Muscle layer of colon (tissue), 2 donors: ENCODE data around the gene CALHM1.
"Not testable (repeated sequence)": the region's sequence is repeated elsewhere in the genome, so short reads cannot be mapped to it uniquely, and the experiment has no call there.

Source experiments
- H3K27ac ChIP-seq: one replicate; pipeline ENCODE4 v1.7.0; 2013; ENCODE audit warnings: low read depth, mild to moderate bottlenecking, low read length, moderate library complexity
- H3K27me3 ChIP-seq, 2 donors: one replicate each; pipeline ENCODE4 v1.7.0; 2013; ENCODE audit warnings: low read length in 2 of 2, mild to moderate bottlenecking in 2 of 2; ENCODE audit not compliant: insufficient read depth in 2 of 2, control insufficient read depth in 1 of 2
- H3K36me3 ChIP-seq: one replicate; pipeline ENCODE4 v1.7.0; 2013; ENCODE audit warnings: mild to moderate bottlenecking, low read length; ENCODE audit not compliant: insufficient read depth
- H3K4me1 ChIP-seq: one replicate; pipeline ENCODE4 v1.7.0; 2013; ENCODE audit warnings: mild to moderate bottlenecking, low read length; ENCODE audit not compliant: insufficient read depth
- H3K4me3 ChIP-seq, 2 donors: one replicate each; pipeline ENCODE4 v1.7.0; 2013; ENCODE audit warnings: low read length in 2 of 2, low read depth in 1 of 2, mild to moderate bottlenecking in 1 of 2, moderate library complexity in 1 of 2
- H3K9ac ChIP-seq: one replicate; pipeline ENCODE4 v1.7.0; 2013; ENCODE audit warnings: low read length
- H3K9me3 ChIP-seq: one replicate; pipeline ENCODE4 v1.7.0; 2013; ENCODE audit warnings: mild to moderate bottlenecking, low read length
- donor health status: abdominal sarcoma.
- donor health status: Adenocarcinoma of cecum.

CALHM1 gene

GRCh38 chr10:103497161-103497915, 38.6 kb upstream of the CALHM1 start:
- Histone ChIP-seq H3K4me3 (no peak overlapping the region), H3K9me3 (no peaks in the 10 kb centered on the region), H3K9ac (no peak overlapping the region), H3K27ac (no peak overlapping the region), H3K4me1 (peaks cover 13% of the 10 kb centered on the region), H3K36me3 (no peaks in the 10 kb centered on the region), H3K27me3 (peaks cover 12 to 32% of the 10 kb centered on the region in 2 donors)

- H3K9ac ChIP-seq: no peak overlapping the region
- H3K36me3 ChIP-seq: no peaks in the 10 kb centered on the region
- no peak overlapping the region for H3K4me3 ChIP-seq
- H3K27ac ChIP-seq: no peak overlapping the region
- H3K4me1 ChIP-seq: peaks cover 24% of the 10 kb centered on the region
- H3K9me3 ChIP-seq: no peaks in the 10 kb centered on the region
- peaks cover 12 to 32% of the 10 kb centered on the region in 2 donors for H3K27me3 ChIP-seq
These were observed 36.6 kb upstream of the CALHM1 start for GRCh38 chr10:103495321-103495720.

DNA sequence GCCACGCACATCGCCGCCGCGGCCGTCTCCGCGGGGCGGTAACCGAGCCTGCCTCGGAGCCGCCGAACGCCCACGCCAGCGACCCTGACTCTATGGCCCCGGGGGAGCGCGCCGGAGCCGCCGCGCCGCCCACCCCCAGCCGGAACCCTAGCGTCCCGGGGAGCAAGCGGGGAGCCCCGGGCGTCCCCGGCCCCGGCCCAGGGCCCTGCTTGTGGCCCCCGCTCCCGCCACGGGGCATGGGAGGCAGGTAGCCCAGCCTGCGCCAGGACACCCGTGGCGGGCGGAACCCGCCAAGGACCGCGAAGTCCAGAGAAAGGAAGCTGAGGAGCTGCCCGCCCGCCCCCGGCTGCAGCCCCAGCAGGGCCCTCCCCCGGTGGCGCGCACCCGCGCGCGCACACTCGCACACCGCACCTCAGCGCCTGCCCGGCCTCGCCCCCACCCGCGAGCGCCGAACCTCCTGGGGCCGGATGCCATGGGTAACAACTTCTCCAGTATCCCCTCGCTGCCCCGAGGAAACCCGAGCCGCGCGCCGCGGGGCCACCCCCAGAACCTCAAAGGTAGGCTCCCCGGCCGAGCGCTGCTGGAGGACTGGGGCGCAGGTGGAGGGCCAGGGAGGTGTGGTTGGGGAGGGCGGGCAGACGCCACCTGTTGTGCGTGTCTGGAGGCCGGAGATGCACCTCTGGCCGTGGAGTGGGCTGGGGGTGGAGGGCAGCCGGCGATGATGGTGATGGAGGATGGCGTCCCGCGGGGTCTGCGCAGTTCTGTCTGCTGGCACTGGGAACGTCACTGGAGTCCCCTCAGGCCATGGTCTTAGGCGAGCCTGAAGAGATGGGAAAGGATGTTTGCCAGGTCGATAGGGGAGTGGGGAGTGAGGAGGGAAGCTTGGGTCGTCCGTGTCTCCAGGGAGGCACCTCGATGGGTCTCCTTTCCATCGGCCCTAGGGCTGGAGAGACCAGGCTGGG, 35.5 kb upstream of the CALHM1 start:
- Histone ChIP-seq H3K36me3 (no peaks in the 10 kb centered on the region), H3K4me3 (peak overlapping the region; percentile 18 to 65), H3K27me3 (peaks cover 12 to 27% of the 10 kb centered on the region in 2 donors), H3K4me1 (peaks cover 24% of the 10 kb centered on the region), H3K27ac (no peak overlapping the region), H3K9me3 (no peaks in the 10 kb centered on the region), H3K9ac (no peak overlapping the region)

- H3K27ac ChIP-seq: no peak within 1 kb of the TSS
- peaks cover 12 to 27% of the 10 kb centered on the region in 2 donors for H3K27me3 ChIP-seq
- no peak within 1 kb of the TSS for H3K9ac ChIP-seq
- H3K4me3 ChIP-seq: peak within 1 kb of the TSS; percentile 38 to 65
- no peaks in the 10 kb centered on the region for H3K36me3 ChIP-seq
- no peaks in the 10 kb centered on the region for H3K9me3 ChIP-seq
- peaks cover 24% of the 10 kb centered on the region for H3K4me1 ChIP-seq
These were observed 34.7 kb upstream of the CALHM1 start, which contains the start of gene NEURL1 for GRCh38 chr10:103493362-103493915. NEURL1 (plus strand) TSS chr10:103493705; CDS start chr10:103494388, 683 bp downstream.

- Histone ChIP-seq H3K9me3 (no peaks in the 10 kb centered on the region), H3K27me3 (peaks cover 12 to 27% of the 10 kb centered on the region in 2 donors), H3K4me1 (peaks cover 24% of the 10 kb centered on the region), H3K4me3 (no peak overlapping the region), H3K36me3 (no peaks in the 10 kb centered on the region), H3K9ac (no peak overlapping the region), H3K27ac (no peak overlapping the region)
These were observed 34.1 kb upstream of the CALHM1 start for GRCh38 chr10:103492655-103493261.

DNA sequence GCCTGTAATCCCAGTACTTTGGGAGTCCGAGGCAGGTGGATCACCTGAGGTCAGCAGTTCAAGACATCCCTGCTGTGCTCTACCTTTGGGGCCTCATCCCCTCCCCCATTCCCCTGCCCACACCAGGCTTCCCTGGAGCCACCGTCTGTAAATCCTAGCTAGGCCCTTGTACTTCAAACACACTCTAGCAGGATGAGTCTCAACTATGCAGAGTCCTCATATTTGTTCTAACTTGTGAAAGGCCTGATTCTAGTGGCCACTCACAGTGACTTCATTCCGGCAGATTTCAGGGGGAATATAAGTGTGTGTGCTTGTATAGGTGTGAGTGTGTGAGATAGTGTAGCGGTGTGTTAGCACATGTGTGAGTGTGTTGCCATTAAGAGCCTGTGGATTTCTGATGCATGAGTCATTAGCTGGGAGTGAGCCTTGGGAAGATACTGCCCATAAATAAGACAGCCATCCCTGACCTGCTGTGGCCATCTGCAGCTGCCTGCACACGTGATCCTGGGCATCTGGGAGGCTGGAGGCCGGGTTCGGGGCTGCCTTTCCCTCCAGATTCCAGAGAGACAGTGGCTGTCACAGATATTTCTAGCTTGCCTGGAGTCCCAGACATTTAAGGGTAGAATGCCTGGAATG, 33.1 kb upstream of the CALHM1 start:
- H3K9me3 ChIP-seq: no peaks in the 10 kb centered on the region
- H3K36me3 ChIP-seq: no peaks in the 10 kb centered on the region
- peaks cover 12 to 27% of the 10 kb centered on the region in 2 donors for H3K27me3 ChIP-seq
- H3K9ac ChIP-seq: no peak overlapping the region
- peaks cover 29% of the 10 kb centered on the region for H3K4me1 ChIP-seq
- no peak overlapping the region for H3K4me3 ChIP-seq
- no peak overlapping the region for H3K27ac ChIP-seq

DNA sequence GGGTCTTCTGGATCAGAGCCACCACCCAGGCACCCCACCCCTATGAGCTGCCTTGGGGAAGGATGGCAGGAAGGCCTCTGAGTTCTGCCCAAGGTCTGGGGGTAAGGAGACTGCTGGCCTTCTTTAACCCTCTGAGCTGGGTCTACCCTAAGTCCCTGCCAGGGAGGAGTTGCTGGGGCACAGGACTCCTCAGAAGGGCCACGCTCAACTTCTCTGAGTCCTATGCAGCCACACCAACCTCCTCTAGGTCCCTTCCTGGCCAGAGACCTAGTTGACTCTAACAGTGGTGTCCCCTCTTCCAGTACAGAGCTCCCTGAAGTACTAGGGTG, 32.2 kb upstream of the CALHM1 start:
- Histone ChIP-seq H3K4me3 (no peak overlapping the region), H3K4me1 (peaks cover 38% of the 10 kb centered on the region), H3K27me3 (peaks cover 12 to 27% of the 10 kb centered on the region in 2 donors), H3K27ac (no peak overlapping the region), H3K9me3 (no peaks in the 10 kb centered on the region), H3K36me3 (no peaks in the 10 kb centered on the region), H3K9ac (no peak overlapping the region)

GRCh38 chr10:103487410-103487708, 28.7 kb upstream of the CALHM1 start:
- no peaks in the 10 kb centered on the region for H3K27me3 ChIP-seq
- H3K9ac ChIP-seq: no peak overlapping the region
- H3K4me3 ChIP-seq: no peak overlapping the region

GRCh38 chr10:103486635-103487409, 28.1 kb upstream of the CALHM1 start:
- H3K9ac ChIP-seq, H3K27me3 ChIP-seq, H3K27ac ChIP-seq, H3K9me3 ChIP-seq, H3K36me3 ChIP-seq, H3K4me3 ChIP-seq: not testable (repeated sequence)
- H3K4me1 ChIP-seq: peaks cover 26% of the 10 kb centered on the region

More at GRCh38 chr10:103487410-103487708, 28.7 kb upstream of the CALHM1 start:
- H3K36me3 ChIP-seq: no peaks in the 10 kb centered on the region
- no peak overlapping the region for H3K27ac ChIP-seq
- peaks cover 31% of the 10 kb centered on the region for H3K4me1 ChIP-seq
- H3K9me3 ChIP-seq: no peaks in the 10 kb centered on the region

- peaks cover 17% of the 10 kb centered on the region for H3K4me1 ChIP-seq
- no peaks in the 10 kb centered on the region for H3K36me3 ChIP-seq
- H3K27me3 ChIP-seq: no peaks in the 10 kb centered on the region
- no peak overlapping the region for H3K27ac ChIP-seq
- no peak overlapping the region for H3K9ac ChIP-seq
- no peaks in the 10 kb centered on the region for H3K9me3 ChIP-seq
- no peak overlapping the region for H3K4me3 ChIP-seq
These were observed 23.4 kb upstream of the CALHM1 start for GRCh38 chr10:103481974-103482531.
